ENCODE results near the gene SAA1.

SAA1 gene

GRCh38 chr11:18308242-18308641 lies 42.2 kb downstream of the SAA1 start:
- no peak overlapping the region for H3K27ac ChIP-seq

DNA sequence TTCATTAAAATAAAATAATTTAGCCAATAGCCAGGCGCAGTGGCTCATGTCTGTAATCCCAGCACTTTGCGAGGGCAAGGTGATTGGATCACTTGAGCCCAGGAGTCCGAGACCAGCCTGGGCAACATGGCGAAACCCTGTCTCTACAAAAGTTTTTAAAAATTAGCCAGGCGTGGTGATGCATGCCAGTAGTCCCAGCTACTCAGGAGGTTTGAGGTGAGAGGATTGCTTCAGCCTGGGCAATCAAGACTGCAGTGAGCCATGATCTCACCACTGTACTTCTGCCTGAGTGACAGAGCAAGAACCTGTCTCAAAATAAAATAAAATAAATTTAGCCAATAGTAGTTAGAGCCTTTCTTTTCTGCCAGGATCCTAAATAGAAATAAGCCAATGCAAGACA lies 43.6 kb downstream of the SAA1 start:
- no peak for TF ChIP-seq CTCF (conservative IDR thresholded peaks at IDR 0.05)
- no peak overlapping the region for H3K27ac ChIP-seq

More at GRCh38 chr11:18308242-18308641, 42.2 kb downstream of the SAA1 start:
- no peak for TF ChIP-seq CTCF (conservative IDR thresholded peaks at IDR 0.05)

DNA sequence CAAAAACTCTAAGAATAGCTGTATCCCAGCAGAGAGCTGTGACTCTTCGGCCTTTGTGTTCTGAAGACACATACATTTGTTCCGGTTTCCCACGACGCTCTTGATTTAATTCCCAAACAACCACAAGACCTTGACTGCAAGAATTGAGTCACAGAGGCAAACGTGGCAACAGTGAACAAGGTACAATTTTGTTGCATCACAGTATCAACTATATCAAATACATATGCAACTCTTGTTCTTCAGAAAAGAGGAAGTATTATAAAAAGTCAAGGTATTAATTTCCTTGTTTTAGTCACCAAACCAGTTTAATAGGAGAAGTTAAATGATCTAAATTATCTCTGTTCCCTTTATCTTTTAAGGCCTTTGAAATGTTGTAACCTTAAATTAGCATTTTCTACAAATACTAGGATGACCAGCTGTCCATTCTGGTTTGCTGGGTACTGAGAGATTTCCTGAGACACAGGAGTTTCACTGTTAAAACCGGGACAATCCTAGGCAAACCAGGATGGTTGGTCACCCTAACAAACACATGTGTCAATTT lies 44.8 kb downstream of the SAA1 start:
- TF ChIP-seq CTCF (conservative IDR thresholded peaks at IDR 0.05): no peak
- H3K27ac ChIP-seq: no peak overlapping the region

DNA sequence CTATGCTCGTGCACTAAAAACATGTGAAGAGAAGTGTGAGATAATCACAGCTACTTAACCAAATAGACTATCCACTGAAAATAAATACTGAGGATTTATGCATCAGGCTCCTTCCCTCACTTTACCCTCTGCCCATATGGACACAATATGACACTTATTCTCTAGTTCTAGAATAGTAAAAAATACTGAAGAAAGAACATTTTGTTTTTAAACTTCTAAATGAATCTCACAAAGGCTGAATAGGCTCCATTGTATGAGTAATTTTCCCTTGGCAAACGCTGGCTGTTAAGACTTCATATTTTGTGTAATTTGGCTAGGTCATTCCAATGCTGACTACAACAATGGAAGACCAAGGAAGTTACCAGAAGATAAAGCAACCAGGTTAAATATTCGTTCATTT lies 45.9 kb downstream of the SAA1 start:
- no peak for TF ChIP-seq CTCF (conservative IDR thresholded peaks at IDR 0.05)
- H3K27ac ChIP-seq: no peak overlapping the region

DNA sequence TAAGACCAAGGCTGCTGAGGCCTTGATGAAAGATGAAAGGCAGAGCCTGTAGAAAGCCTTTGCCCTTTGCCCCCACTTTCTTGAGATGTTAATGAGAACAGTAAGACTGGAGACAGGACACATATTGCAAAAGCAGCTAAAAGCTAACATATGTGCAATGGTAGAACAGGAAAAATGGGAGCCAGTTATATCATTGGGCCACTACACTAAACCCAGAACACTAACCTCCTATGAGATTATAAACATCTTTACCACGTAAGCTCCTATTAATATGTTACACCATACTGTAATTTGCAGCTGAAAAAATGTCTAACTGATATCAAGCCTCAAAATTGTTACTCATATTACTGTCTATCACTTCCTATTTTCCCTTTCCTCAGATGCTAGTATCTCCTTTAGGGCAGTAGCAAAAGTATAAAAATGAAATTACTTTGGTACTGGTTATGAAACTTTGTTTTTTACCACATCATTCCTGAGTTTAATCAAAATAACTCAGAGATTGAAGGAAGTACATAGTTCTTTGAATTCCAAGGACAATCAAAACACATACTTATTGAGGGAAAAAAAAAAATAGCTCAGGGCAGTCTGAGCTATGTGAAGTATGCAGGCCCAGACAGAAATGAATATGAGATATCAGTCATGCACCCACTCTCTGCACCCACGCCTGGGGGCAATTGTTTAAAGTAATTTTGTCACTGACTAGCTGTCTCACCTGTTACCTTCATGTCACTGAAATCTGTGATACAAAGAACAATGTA lies 46.8 kb downstream of the SAA1 start:
- no peak for TF ChIP-seq CTCF (conservative IDR thresholded peaks at IDR 0.05)
- H3K27ac ChIP-seq: no peak overlapping the region

DNA sequence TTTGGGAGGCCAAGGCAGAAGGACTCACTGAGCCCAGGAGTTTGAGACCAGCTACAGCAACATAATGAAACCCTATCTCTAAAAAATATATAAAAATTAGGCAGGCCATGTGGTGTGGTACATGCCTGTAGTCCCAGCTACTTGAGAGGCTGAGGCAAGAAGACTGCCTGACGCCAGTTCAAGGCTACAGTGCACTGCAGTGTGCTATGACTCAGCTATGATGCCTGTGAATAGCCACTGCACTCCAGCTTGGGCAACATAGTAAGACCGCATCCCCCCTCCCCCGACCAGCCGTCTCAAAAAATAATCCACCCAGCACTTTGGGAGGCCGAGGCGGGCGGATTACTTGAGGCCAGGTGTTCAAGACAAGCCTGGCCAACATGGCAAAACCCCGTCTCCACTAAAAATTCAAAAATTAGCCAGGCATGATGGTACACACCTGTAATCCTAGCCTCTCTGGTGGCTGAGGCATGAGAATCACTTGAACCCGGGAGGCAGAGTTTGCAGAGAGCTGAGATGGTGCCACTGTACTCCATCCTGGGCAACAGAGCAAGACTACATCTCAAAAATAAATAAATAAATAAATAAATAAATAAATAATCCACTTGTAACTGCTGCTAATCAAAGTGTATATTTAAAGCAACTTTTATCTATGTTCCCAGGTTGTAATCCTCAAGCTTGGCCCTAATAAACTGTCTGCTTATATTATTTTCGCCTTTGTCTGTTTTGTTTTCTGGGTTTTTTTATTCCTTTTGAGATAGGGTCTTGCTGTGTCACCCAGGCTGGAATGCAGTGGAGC lies 48.1 kb downstream of the SAA1 start:
- no peak overlapping the region for H3K27ac ChIP-seq
- TF ChIP-seq CTCF (conservative IDR thresholded peaks at IDR 0.05): no peak

GRCh38 chr11:18314784-18315523 lies 48.9 kb downstream of the SAA1 start:
- H3K27ac ChIP-seq: no peak overlapping the region
- TF ChIP-seq CTCF (conservative IDR thresholded peaks at IDR 0.05): no peak

All from VCaP (cell line).